Smooth muscle cell (in vitro differentiated cells): ENCODE measurements around the gene S100A5. TPM values are rescaled to one million over a fixed set of nuclear protein-coding genes. Genes with fewer than 3 reads are reported as not detected.
A peak's percentile ranks its signal among the peaks of the same experiment; 100 is the strongest.
"Not testable (repeated sequence)": the region's sequence is repeated elsewhere in the genome, so short reads cannot be mapped to it uniquely, and the experiment has no call there.

ENCODE experiments used
- DNase-seq: peaks from one replicate; lab custom pipeline; 2025; ENCODE audit not compliant: unreplicated experiment; lab: John Stamatoyannopoulos, UW
- H2AFZ ChIP-seq: fragments of 200-600 bp; sonication (generic); 2 replicates; pipeline ENCODE4 v1.6.0; 2016; ENCODE audit warnings: antibody characterized with exemption, low read depth, mild to moderate bottlenecking
- H3F3A ChIP-seq: fragments of 200-600 bp; sonication (generic); 2 replicates; pipeline ENCODE4 v1.6.0; 2017; ENCODE audit warnings: antibody characterized with exemption, low read depth
- H3K27ac ChIP-seq: fragments of 200-600 bp; sonication (generic); 2 replicates; pipeline ENCODE4 v1.5.1; 2016; ENCODE audit warnings: low read depth, mild to moderate bottlenecking
- H3K27me3 ChIP-seq: fragments of 200-600 bp; sonication (generic); 2 replicates; pipeline ENCODE4 v1.6.1; 2016; ENCODE audit warnings: low read depth, mild to moderate bottlenecking
- H3K36me3 ChIP-seq: fragments of 200-600 bp; sonication (generic); 2 replicates; pipeline ENCODE4 v1.5.1; 2016; ENCODE audit warnings: low read depth
- H3K4me1 ChIP-seq: fragments of 200-600 bp; sonication (generic); 2 replicates; pipeline ENCODE4 v1.5.1; 2016; ENCODE audit warnings: low read depth
- H3K4me2 ChIP-seq: fragments of 200-600 bp; sonication (generic); 2 replicates; pipeline ENCODE4 v1.6.0; 2016; ENCODE audit warnings: mild to moderate bottlenecking
- H3K4me3 ChIP-seq: fragments of 200-600 bp; sonication (generic); 2 replicates; pipeline ENCODE4 v1.5.1; 2016; ENCODE audit warnings: mild to moderate bottlenecking
- H3K79me2 ChIP-seq: fragments of 200-600 bp; sonication (generic); 2 replicates; pipeline ENCODE4 v1.6.0; 2016; ENCODE audit warnings: low read depth, mild to moderate bottlenecking
- H3K9ac ChIP-seq: fragments of 200-600 bp; sonication (generic); 2 replicates; pipeline ENCODE4 v1.6.0; 2016; ENCODE audit warnings: low read depth
- H3K9me3 ChIP-seq: fragments of 200-600 bp; sonication (generic); replicated peaks from 2 replicates; pipeline ENCODE4 v1.5.1; 2016; ENCODE audit warnings: low read depth
- H4K20me1 ChIP-seq: fragments of 200-600 bp; sonication (generic); 2 replicates; pipeline ENCODE4 v1.6.0; 2016; ENCODE audit warnings: low read depth
- CTCF ChIP-seq: fragments of 200-600 bp; sonication (generic); IDR thresholded peaks from 2 replicates; pipeline ENCODE4 v1.5.1; 2017; ENCODE audit warnings: borderline replicate concordance, mild to moderate bottlenecking, antibody characterized with exemption; ENCODE audit not compliant: insufficient read depth, poor library complexity, severe bottlenecking
- WGBS: methylation state at CpG from one replicate; pipeline ENCODE4 v1.1.7; 2016; ENCODE audit warnings: low lambda C conversion rate; 5-methylcytosine and 5-hydroxymethylcytosine counted together
- polyA plus RNA-seq: library from polyadenylated mRNA; unstranded; fragments of >200 nt; fragmentation: Nextera tagmentation; extraction: Ambion mirVana; gene quantifications from 2 replicates; pipeline ENCODE4 v1.2.1, GENCODE V29; 2016
- total RNA-seq: library from RNA; depleted of rRNA; stranded (reverse); fragments of >200 nt; gene quantifications from 2 replicates; pipeline ENCODE4 v1.2.3, GENCODE V29; 2014

The S100A5 gene
- total and polyA plus RNA-seq, 2 experiments from 2014 or later: 1.6 to 6.2 TPM

- Histone ChIP-seq H3K4me3 (no peak overlapping the region), H3K9ac (no peak overlapping the region), H2AFZ (no peak overlapping the region), H3K4me1 (peaks cover 15% of the 10 kb centered on the region), H3F3A (no peaks in the 10 kb centered on the region), H3K36me3 (no peaks in the 10 kb centered on the region), H3K27me3 (no peaks in the 10 kb centered on the region), H4K20me1 (no peaks in the 10 kb centered on the region), H3K79me2 (no peaks in the 10 kb centered on the region), H3K4me2 (peak overlapping the region; percentile 19), H3K27ac (no peak overlapping the region), H3K9me3 (no peaks in the 10 kb centered on the region)
- no peak for TF ChIP-seq CTCF
- 84% methylated on average over 3 of the region's 3 CpGs for WGBS
- DNase-seq: no peak
Observed at GRCh38 chr1:153578936-153579335, 38.2 kb upstream of the S100A5 start.

GRCh38 chr1:153578490-153578889 lies 37.8 kb upstream of the S100A5 start:
- Histone ChIP-seq H3K4me3 (no peak overlapping the region), H3K9me3 (no peaks in the 10 kb centered on the region), H3K27me3 (no peaks in the 10 kb centered on the region), H3K4me2 (peak overlapping the region; percentile 19), H3K79me2 (no peaks in the 10 kb centered on the region), H4K20me1 (no peaks in the 10 kb centered on the region), H2AFZ (no peak overlapping the region), H3K4me1 (peaks cover 12% of the 10 kb centered on the region), H3K9ac (no peak overlapping the region), H3F3A (no peaks in the 10 kb centered on the region), H3K27ac (no peak overlapping the region), H3K36me3 (no peaks in the 10 kb centered on the region)
- no peak for DNase-seq
- TF ChIP-seq CTCF: no peak

GRCh38 chr1:153577624-153578051 lies 36.9 kb upstream of the S100A5 start:
- H4K20me1 ChIP-seq: no peaks in the 10 kb centered on the region
- H3K79me2 ChIP-seq: no peaks in the 10 kb centered on the region
- no peaks in the 10 kb centered on the region for H3K27me3 ChIP-seq
- H3K27ac ChIP-seq: no peak overlapping the region
- H2AFZ ChIP-seq: no peak overlapping the region
- no peak overlapping the region for H3K9ac ChIP-seq
- TF ChIP-seq CTCF: no peak
- H3K4me2 ChIP-seq: no peak overlapping the region
- no peak overlapping the region for H3K4me3 ChIP-seq
- WGBS: 90% methylated on average over 6 of the region's 9 CpGs
- DNase-seq: no peak
- H3F3A ChIP-seq: no peaks in the 10 kb centered on the region
- H3K4me1 ChIP-seq: peaks cover 12% of the 10 kb centered on the region
- no peaks in the 10 kb centered on the region for H3K36me3 ChIP-seq
- no peaks in the 10 kb centered on the region for H3K9me3 ChIP-seq

GRCh38 chr1:153577138-153577537 lies 36.4 kb upstream of the S100A5 start:
- no peak overlapping the region for H3K9ac ChIP-seq
- no peaks in the 10 kb centered on the region for H3K27me3 ChIP-seq
- H3K4me2 ChIP-seq: no peak overlapping the region
- H3K27ac ChIP-seq: no peak overlapping the region
- peaks cover 12% of the 10 kb centered on the region for H3K4me1 ChIP-seq
- no peaks in the 10 kb centered on the region for H3K36me3 ChIP-seq
- no peak overlapping the region for H3K4me3 ChIP-seq
- H2AFZ ChIP-seq: no peak overlapping the region
- no peaks in the 10 kb centered on the region for H4K20me1 ChIP-seq
- H3K9me3 ChIP-seq: no peaks in the 10 kb centered on the region
- H3K79me2 ChIP-seq: no peaks in the 10 kb centered on the region
- no peak for DNase-seq
- no peaks in the 10 kb centered on the region for H3F3A ChIP-seq
- no peak for TF ChIP-seq CTCF
- WGBS: 64% methylated on average over 4 of the region's 4 CpGs

- not testable (repeated sequence) for H2AFZ ChIP-seq, H3K9me3 ChIP-seq, H3K4me2 ChIP-seq, H3K36me3 ChIP-seq, H3F3A ChIP-seq, H3K4me3 ChIP-seq, H3K27ac ChIP-seq, H3K9ac ChIP-seq, DNase-seq, H4K20me1 ChIP-seq, H3K27me3 ChIP-seq, H3K79me2 ChIP-seq
- 42% methylated on average over 10 of the region's 10 CpGs for WGBS
- peaks cover 12% of the 10 kb centered on the region for H3K4me1 ChIP-seq
Observed at GRCh38 chr1:153575497-153575896, 34.8 kb upstream of the S100A5 start.

- H3K9me3 ChIP-seq, H3K9ac ChIP-seq, H3K4me2 ChIP-seq, H4K20me1 ChIP-seq, H2AFZ ChIP-seq, DNase-seq, H3K4me3 ChIP-seq, H3K79me2 ChIP-seq, H3K36me3 ChIP-seq, H3F3A ChIP-seq, H3K27ac ChIP-seq, H3K27me3 ChIP-seq: not testable (repeated sequence)
- peaks cover 12% of the 10 kb centered on the region for H3K4me1 ChIP-seq
- 91% methylated on average over 13 of the region's 35 CpGs for WGBS
Observed at GRCh38 chr1:153575081-153575491, 34.4 kb upstream of the S100A5 start.
